ENCODE measurements around the gene APOBEC3A. TPM values are rescaled to one million over a fixed set of nuclear protein-coding genes. Genes with fewer than 3 reads are reported as not detected.

Gene APOBEC3A
- total RNA-seq, 1 donor from 2014 or later: not detected

DNA sequence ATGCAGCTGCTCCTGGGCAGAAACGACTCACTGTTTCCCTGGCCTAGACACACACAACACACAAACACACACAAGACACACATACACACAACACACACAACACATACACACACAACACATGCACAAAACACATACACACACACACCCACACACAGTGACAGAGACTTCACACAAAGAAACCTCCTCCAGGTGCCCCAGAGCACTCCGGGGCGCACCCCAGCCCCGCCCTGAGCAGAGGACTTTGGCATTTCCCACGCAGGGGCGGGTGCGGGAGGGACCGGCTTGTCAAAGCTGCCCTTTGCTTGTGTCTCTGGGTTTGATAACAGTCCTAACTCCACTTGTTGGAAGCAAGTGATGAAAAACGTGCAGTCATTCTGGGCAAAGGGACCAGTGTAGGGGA, 6.5 kb downstream of the APOBEC3A start:
- no peak overlapping the region for H3K4me3 Mint-ChIP-seq
- no peak overlapping the region for H3K27ac Mint-ChIP-seq
- H3K36me3 Mint-ChIP-seq (ENCODE audit: low read depth): no peaks in the 10 kb centered on the region
- ATAC-seq (ENCODE audit: low read depth): no peak
- no peak for DNase-seq
- TF ChIP-seq CTCF (IDR thresholded peaks at IDR 0.05): no peak
- H3K4me1 Mint-ChIP-seq: peaks cover 20% of the 10 kb centered on the region
- peaks cover under 1% of the 10 kb centered on the region for H3K27me3 Mint-ChIP-seq
- intact Hi-C loops (cut with micrococcal nuclease): no loop called here
- ChIA-PET POLR2A (no interaction called here), CTCF (no interaction called here)
- no peaks in the 10 kb centered on the region for H3K9me3 Mint-ChIP-seq

- CTCF ChIA-PET: no interaction called here
- no peak overlapping the region for H3K27ac Mint-ChIP-seq
- no peaks in the 10 kb centered on the region for H3K9me3 Mint-ChIP-seq
- H3K4me3 Mint-ChIP-seq: no peak overlapping the region
- POLR2A ChIA-PET: no interaction called here
- peaks cover 20% of the 10 kb centered on the region for H3K4me1 Mint-ChIP-seq
- ATAC-seq (ENCODE audit: low read depth) (no peak), DNase-seq (no peak)
- H3K36me3 Mint-ChIP-seq (ENCODE audit: low read depth): no peaks in the 10 kb centered on the region
- no peaks in the 10 kb centered on the region for H3K27me3 Mint-ChIP-seq
- TF ChIP-seq CTCF (IDR thresholded peaks at IDR 0.05): no peak
- intact Hi-C loops (cut with micrococcal nuclease): no loop called here
Observed at GRCh38 chr22:38964306-38964705, 6.9 kb downstream of the APOBEC3A start.

GRCh38 chr22:38964989-38965388, 7.6 kb downstream of the APOBEC3A start:
- no peak overlapping the region for H3K4me3 Mint-ChIP-seq
- no peak for DNase-seq

DNA sequence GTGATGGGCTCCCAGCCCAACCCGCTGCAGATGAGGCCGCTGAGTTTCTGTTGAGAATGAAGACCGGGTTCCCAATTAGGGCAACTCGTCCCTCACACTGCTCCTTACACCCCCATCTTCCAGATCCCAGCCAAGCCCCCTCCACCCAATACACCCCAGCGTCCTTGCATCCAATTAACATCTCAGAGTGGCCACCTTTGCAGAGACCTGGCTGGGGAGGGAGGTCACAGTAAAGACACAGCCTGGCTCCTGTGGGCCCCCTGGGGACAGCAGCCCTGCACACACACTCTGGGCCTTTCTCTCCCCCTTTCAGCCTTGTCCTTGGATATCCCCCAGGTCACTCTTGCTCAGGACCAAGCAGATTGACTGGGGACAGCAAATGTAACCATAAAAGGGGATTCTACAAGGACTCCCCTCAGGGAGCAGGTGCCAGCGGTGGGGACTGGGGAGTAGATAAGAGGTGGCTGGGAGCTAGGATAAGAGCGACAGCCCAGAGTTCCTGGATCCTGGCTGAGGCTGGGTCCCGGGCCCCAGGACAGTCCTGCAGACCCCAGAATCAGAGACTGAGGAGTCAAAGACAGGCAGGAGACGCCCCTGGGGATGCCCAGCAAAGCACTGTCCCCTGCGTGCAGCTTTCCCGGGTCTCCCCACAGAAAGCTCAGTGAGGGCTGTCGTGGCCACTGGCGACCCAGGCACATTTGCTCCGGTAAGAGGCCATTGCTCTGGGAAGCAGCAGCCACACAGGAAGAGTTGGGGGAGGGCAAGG, 8.4 kb downstream of the APOBEC3A start:
- Mint-ChIP-seq H3K4me3 (no peak overlapping the region), H3K27me3 (peaks cover 5% of the 10 kb centered on the region), H3K9me3 (no peaks in the 10 kb centered on the region), H3K36me3 (ENCODE audit: low read depth) (no peaks in the 10 kb centered on the region), H3K27ac (no peak overlapping the region), H3K4me1 (peaks cover 20% of the 10 kb centered on the region)
- intact Hi-C loops (cut with micrococcal nuclease): no loop called here
- ATAC-seq (ENCODE audit: low read depth) (no peak), DNase-seq (no peak)
- CTCF ChIA-PET: no interaction called here
- POLR2A ChIA-PET: no interaction called here
- no peak for TF ChIP-seq CTCF (IDR thresholded peaks at IDR 0.05)

More at GRCh38 chr22:38964989-38965388, 7.6 kb downstream of the APOBEC3A start:
- CTCF ChIA-PET: no interaction called here
- TF ChIP-seq CTCF (IDR thresholded peaks at IDR 0.05): no peak
- Mint-ChIP-seq H3K27me3 (no peaks in the 10 kb centered on the region), H3K4me1 (peaks cover 20% of the 10 kb centered on the region), H3K27ac (no peak overlapping the region), H3K36me3 (ENCODE audit: low read depth) (no peaks in the 10 kb centered on the region), H3K9me3 (no peaks in the 10 kb centered on the region)
- POLR2A ChIA-PET: no interaction called here
- intact Hi-C loops (cut with micrococcal nuclease): no loop called here
- ATAC-seq (ENCODE audit: low read depth): no peak

DNA sequence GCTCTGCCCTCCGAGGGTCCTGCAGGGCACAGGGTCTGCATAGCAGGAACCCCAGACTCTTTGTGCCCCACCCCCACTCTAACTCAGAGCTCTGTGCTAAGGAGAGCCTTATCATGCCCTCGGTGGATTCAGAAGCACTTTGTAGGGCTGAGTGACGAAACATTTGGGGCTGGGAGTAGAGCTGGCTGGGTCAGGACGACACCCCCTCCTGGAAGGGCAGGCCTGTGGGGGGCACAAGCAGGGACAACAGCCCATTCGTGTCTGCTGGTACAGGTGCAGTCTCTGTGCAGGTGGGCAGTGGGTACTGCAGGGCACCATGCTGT, 8.9 kb downstream of the APOBEC3A start:
- intact Hi-C loops (cut with micrococcal nuclease): no loop called here
- H3K27ac Mint-ChIP-seq: no peak overlapping the region
- H3K9me3 Mint-ChIP-seq: no peaks in the 10 kb centered on the region
- no peak for ATAC-seq (ENCODE audit: low read depth)
- peaks cover 5% of the 10 kb centered on the region for H3K27me3 Mint-ChIP-seq
- H3K36me3 Mint-ChIP-seq (ENCODE audit: low read depth): no peaks in the 10 kb centered on the region
- H3K4me1 Mint-ChIP-seq: peaks cover 20% of the 10 kb centered on the region
- POLR2A ChIA-PET: no interaction called here
- CTCF ChIA-PET: no interaction called here
- no peak for TF ChIP-seq CTCF (IDR thresholded peaks at IDR 0.05)
- DNase-seq: no peak
- no peak overlapping the region for H3K4me3 Mint-ChIP-seq

Data from activated B cell treated with CpG ODN at 0.5 μM for 24 hours (primary cell).